Brain microvascular endothelial cell (primary cell): ENCODE results near the gene JUND.

Source experiments
- DNase-seq: peaks from one replicate; pipeline ENCODE4 v3.0.0-alpha.2; 2020
- H3K27ac ChIP-seq: fragments of 250-450 bp; sonication (Bioruptor Pico); 2 replicates; pipeline ENCODE4 v1.5.1; 2020; ENCODE audit warnings: mild to moderate bottlenecking, moderate library complexity
- H3K27me3 ChIP-seq: fragments of 250-450 bp; sonication (Bioruptor Pico); replicated peaks from 2 replicates; pipeline ENCODE4 v1.5.1; 2020; ENCODE audit warnings: mild to moderate bottlenecking
- H3K36me3 ChIP-seq: fragments of 250-450 bp; sonication (Bioruptor Pico); replicated peaks from 2 replicates; pipeline ENCODE4 v1.5.1; 2020; ENCODE audit warnings: mild to moderate bottlenecking
- H3K4me3 ChIP-seq: 2 replicates; pipeline ENCODE4 v1.5.1; 2011; ENCODE audit warnings: low read depth, mild to moderate bottlenecking, control low read depth, low read length, moderate library complexity
- in situ Hi-C: cut with HindIII; loops from 2 replicates; pipeline ENCODE4 v1.10.0; 2017; ENCODE audit warnings: low sequenced_read_pairs, low pct_ligation_motif_present
- TF ChIP-seq, protein P1 (sequence below): IDR thresholded peaks from 2 replicates; pipeline ENCODE4 v1.5.1; 2011; ENCODE audit warnings: low read depth, mild to moderate bottlenecking, moderate library complexity, low read length, control low read depth, inconsistent platforms; ENCODE audit errors: missing control alignments

The JUND gene

DNA sequence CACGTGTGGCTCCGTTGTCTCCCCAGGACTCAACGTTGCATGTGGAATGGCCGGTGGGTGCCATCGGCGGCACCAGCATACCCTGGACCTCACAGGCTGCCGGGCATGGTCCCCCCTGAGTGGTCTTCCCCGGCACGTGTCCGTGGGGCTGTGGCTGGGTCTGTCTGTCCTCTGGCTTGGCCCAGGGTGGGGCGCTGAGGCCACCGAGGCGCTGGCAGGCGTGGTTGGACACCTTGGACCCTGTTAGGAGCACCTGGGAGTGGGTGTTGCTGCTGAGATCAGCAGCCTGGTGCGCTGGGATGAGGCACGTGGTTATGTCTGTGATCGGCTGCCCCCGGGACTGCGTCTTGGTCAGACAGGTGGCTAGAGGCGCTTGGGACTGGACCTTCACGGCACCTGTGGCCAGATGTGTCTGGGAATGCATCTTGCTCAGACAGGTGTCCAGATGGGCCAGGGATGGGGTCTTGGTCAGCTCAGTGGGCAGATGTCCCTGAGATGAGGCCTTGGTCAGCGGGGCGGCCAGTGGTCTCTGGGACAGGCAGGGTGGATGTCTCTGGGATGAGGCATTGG is 16.4 kb downstream of the JUND start:
- Histone ChIP-seq H3K27me3 (no peaks in the 10 kb centered on the region), H3K36me3 (peaks cover 2% of the 10 kb centered on the region), H3K27ac (no peak overlapping the region), H3K4me3 (no peak overlapping the region)
- DNase-seq = no peak
- in situ Hi-C loops = no loop called here
- TF ChIP-seq, protein P1, sequence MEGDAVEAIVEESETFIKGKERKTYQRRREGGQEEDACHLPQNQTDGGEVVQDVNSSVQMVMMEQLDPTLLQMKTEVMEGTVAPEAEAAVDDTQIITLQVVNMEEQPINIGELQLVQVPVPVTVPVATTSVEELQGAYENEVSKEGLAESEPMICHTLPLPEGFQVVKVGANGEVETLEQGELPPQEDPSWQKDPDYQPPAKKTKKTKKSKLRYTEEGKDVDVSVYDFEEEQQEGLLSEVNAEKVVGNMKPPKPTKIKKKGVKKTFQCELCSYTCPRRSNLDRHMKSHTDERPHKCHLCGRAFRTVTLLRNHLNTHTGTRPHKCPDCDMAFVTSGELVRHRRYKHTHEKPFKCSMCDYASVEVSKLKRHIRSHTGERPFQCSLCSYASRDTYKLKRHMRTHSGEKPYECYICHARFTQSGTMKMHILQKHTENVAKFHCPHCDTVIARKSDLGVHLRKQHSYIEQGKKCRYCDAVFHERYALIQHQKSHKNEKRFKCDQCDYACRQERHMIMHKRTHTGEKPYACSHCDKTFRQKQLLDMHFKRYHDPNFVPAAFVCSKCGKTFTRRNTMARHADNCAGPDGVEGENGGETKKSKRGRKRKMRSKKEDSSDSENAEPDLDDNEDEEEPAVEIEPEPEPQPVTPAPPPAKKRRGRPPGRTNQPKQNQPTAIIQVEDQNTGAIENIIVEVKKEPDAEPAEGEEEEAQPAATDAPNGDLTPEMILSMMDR = no peak

DNA sequence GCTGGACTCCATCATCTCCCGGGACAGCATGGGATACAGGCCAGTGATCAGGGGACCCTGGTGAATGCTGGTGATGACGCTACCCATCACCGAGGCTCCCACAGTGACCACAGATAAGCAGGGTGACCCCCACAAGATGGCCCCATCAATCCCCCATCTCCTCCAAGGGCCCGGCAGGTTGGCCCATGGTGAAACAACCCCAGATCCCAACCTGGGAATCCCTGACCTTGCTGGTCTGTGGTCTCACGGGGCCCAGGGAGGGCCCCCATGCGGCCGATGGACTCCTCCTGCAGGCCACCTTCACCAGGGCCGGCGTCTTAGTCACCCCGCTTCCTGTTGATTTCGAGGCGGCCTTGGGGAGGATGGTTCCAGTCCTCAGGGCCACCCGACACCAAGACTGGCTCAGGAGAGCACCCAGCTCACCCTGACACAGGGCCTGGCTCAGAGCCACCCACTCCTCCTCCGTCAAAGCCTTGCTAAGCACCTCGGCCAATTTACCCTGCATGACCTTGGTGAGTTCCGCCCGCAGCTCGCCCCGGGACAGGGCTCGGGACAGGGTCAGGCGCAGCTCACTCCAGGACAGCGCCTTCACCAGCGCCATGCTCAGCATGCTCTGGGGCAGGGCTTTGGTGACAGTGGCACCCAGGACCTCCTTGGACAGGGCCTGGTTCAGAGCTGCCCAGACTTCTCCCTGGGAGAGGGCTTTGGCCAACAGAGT is 17.1 kb downstream of the JUND start:
- peaks cover 2% of the 10 kb centered on the region for H3K36me3 ChIP-seq
- TF ChIP-seq, protein P1 = no peak
- H3K4me3 ChIP-seq = no peak overlapping the region
- no peak for DNase-seq
- H3K27ac ChIP-seq = no peak overlapping the region
- no peaks in the 10 kb centered on the region for H3K27me3 ChIP-seq
- in situ Hi-C loops = no loop called here

DNA sequence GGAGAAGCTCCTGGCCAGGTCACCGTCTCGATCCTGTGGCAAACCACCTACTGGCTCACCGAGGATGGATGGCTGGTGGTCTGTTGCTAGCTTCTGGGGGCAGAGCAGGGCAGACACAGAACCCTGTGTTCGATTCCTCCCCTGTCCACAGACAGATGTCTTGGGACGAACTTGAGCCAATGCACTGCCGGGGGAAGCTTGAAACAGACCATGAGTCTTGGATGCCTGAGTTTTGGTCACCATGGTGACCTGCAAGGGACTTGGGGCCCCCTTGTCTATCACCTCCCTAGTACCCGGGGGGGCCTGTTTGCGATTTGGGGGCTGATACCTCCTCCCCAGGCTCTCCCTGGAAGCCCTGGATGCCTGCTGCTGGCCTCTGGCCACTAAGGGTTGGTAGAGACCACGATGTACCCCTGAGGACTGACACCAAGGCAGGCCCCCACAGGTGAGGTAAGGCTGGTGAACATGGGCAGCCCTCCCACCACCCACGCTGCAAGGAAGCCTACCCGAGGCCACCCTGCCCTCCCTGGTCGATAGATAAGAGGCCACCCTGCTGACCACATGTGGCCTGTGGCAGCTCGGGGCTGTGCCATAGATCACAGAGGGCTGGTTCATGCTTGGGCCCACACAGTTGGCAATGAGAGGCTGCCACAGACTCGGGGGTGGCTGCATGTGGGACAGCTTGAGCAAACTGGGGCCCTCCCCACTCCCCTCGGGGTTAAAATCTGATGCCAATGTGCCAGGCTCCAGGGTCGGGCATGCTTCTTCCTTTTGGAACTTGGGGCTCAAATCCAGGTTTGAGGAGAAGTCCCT is 17.9 kb downstream of the JUND start:
- H3K36me3 ChIP-seq = peaks cover 2% of the 10 kb centered on the region

DNA sequence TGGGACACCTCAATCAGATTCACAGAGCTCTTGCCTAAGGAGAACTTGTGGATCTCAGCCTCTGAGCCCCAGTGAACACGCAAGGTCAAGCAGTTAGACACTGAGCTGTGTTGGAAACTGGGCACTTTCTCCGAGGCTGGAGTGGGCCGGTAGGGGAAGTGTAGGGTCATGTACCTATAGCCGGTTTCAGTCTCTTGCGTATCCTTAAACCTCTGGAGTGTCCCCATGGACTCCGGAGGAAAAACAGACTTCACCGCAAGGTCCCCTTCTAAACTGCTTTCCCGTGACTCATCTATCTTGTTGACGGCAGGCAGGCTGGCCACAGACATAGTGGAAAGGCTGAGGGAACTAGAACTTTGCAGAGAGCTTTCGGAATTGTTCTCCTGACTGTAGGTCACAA is 18.5 kb downstream of the JUND start:
- DNase-seq = peak; percentile 28
- TF ChIP-seq, protein P1 = no peak
- no peak overlapping the region for H3K27ac ChIP-seq
- H3K27me3 ChIP-seq = no peaks in the 10 kb centered on the region
- in situ Hi-C loops = no loop called here
- no peaks in the 10 kb centered on the region for H3K36me3 ChIP-seq
- H3K4me3 ChIP-seq = no peak overlapping the region

More for the DNA sequence above, 17.9 kb downstream of the JUND start:
- Histone ChIP-seq H3K4me3 (no peak overlapping the region), H3K27ac (no peak overlapping the region), H3K27me3 (no peaks in the 10 kb centered on the region)
- no peak for DNase-seq
- in situ Hi-C loops = no loop called here
- TF ChIP-seq, protein P1 = no peak

DNA sequence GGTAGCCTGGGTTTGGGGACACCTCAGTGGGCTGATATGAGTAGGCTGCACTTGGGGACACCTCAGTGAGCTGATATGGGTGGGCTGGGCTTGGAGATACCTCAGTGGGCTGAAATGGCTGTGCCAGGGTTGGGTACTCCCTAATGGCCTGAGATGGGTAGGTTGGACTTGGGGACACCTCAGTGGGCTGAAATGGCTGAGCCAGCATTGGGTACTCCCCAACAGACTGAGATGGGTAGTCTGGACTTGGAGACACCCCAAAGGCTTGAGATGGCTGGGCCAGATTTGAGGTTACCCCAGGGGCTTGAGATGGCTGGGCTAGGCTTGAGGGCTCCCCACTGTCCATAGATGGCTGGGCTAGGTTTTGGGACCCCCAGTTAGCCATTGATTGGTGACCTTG is 19.3 kb downstream of the JUND start:
- TF ChIP-seq, protein P1 = no peak

More for the DNA sequence above, 19.3 kb downstream of the JUND start:
- no peak for DNase-seq
- in situ Hi-C loops = no loop called here
- Histone ChIP-seq H3K36me3 (no peaks in the 10 kb centered on the region), H3K27me3 (no peaks in the 10 kb centered on the region), H3K4me3 (no peak overlapping the region), H3K27ac (no peak overlapping the region)
